NCI-H1417 (cell line): Measurements from ENCODE around the gene EEF1AKMT3.

Source experiments
- DNase-seq, 3 experiments: peaks; one replicate each; lab custom pipeline; 2025; lab: John Stamatoyannopoulos, UW

Gene EEF1AKMT3

GRCh38 chr12:57750561-57751431, 21.6 kb upstream of the EEF1AKMT3 start:
- DNase-seq, result peak in 1 of 3 experiments; percentile 43

DNA sequence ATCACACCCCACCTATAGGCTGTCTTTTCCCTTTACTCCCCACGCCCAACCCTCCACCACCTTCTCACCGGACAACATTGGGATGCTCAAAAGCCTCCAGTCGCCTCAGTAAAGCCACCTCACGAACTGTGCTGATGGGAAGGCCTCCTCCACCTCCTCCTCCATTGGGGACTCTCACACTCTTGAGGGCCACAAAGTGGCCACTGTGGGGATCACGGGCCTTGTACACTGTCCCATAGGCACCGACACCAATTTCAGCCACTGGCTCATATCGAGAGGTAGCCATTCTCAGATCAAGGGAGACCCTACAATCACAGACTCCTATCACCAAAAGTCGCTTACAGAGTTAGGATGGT, 21.0 kb upstream of the EEF1AKMT3 start:
- DNase-seq, result peak in 1 of 3 experiments; percentile 63

GRCh38 chr12:57751788-57752667, 20.4 kb upstream of the EEF1AKMT3 start, which contains the start of gene CDK4:
CDK4 (minus strand) TSS chr12:57752310; CDS start chr12:57751717, 593 bp downstream.
- DNase-seq, result peak; percentile 99 to 100 (median 100)

GRCh38 chr12:57752668-57753000, 19.8 kb upstream of the EEF1AKMT3 start:
- DNase-seq, result no peak

DNA sequence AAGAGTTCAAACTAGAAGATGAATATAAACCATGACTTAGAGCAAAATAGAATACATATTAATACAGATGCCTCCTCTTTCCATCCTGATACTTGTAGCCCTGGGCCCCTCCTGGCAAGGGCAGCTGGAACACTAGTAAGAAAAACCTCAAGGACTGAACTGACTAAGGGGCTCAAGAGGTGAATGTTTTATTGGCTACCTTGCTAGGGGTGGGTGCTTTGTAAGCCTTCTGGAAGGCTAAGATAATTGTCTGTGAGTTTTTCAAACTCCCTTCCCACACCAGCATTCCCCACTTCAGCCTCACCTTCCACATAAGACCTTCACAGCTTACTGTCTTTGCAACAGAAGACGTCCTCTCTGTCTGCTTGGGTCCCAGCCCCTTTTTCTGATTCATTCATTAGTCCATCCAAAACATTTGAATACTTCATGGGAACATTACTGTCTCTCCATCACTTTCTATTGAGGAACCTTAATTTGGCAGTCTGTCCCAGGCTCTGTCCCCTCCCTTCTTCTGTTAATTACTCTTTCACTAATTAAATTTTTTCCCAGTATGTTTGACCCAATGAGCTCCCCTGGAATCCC, 18.6 kb upstream of the EEF1AKMT3 start:
- DNase-seq, result peak in 1 of 3 experiments; percentile 49

DNA sequence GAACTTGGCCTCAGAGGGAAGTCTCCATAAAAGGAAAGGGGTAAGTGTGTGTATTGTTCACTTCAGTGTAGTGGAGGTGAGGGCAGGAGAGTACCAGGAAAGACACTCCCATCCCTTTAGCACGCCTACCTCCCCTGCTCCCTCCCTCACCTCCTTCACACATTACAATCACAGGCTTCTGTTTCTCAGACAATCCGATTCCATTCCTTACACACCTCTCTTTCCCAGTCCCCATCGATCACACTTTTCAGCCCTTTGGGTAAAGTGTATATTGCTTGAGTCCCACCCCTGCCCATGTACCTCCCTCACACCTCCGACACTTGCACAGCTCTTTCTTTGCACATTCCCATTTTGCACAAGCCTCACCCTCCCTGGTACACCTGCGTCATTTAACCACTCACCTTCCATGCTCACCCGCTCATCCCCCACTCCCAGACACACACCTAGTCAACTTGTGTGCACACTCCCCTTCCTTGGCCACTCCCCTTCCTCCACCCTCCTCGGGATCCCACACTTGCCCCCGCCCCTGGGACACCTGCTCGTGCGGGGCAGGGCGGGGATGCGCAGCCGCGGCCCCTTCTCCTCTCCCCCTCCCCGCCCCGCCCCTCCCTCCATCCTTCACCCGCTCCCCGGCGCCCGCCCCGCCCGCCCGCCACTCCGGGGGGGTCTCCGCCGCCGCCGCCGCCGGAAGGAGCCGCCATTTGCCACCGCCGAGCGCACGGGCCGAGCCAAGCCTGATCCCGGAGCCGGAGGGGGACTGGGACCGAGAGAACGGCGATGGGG, 17.8 kb upstream of the EEF1AKMT3 start, which contains the start of gene MARCHF9:
Gene MARCHF9, plus strand, starts transcription at position 693 of the 783 bp plus-strand sequence. CDS start 426 bp downstream, outside the sequence.
- DNase-seq, result peak; percentile 90 to 94 (median 94)

DNA sequence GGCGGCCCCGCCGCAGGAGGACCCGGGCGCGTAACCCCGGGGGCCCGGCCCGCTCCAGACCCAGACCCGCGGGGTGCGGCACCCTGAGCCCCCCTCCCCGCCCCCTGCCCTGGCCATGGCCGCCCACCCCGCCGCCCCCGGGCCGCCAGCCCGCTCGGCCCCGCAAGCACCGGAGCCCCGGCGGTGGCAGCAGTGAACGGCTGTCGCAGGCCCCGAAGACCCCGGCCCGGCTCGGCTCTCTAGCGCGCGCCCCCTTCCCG, 17.3 kb upstream of the EEF1AKMT3 start:
- DNase-seq, result no peak

DNA sequence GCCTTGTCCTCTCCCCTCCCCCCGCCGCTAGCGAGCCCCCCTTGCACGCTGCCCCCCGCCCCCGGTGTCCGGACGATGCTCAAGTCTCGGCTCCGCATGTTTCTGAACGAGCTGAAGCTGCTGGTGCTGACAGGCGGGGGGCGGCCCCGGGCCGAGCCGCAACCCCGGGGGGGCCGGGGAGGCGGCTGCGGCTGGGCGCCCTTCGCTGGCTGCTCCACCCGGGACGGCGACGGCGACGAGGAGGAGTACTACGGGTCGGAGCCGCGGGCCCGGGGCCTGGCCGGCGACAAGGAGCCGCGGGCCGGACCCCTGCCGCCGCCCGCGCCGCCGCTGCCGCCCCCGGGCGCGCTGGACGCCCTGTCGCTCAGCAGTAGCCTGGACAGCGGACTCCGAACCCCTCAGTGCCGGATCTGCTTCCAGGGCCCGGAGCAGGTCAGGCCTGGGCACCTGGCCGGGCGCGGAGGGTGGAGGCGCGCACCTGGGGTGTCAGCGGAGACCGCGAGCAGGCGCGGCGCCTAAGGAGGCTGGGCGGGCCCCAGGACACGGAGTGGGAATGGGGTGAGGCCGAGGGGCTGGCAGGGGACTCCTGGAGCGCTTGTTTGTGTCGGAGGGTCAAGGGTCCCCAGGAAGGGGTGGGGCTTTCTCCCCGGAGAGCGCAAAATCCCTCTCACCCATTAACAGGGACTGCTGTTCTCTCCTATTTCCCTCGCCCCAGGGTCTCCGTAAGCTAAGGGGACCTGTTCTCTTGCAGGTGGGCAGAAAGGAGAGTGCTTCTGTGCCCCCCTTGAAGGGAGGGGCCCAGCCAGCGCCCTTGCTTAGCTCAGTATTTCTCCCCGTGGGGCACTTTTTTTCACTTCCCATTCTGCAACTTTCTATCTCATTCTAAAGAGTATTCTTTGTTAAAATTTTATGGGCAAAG, 16.7 kb upstream of the EEF1AKMT3 start:
- peak in 2 of 3 experiments; percentile 59 to 63 for DNase-seq

- peak in 1 of 3 experiments; percentile 24 for DNase-seq
Measured at GRCh38 chr12:57756406-57757341, 15.7 kb upstream of the EEF1AKMT3 start.

GRCh38 chr12:57757771-57758170, 14.6 kb upstream of the EEF1AKMT3 start:
- no peak for DNase-seq

- DNase-seq, result no peak
Measured at GRCh38 chr12:57758552-57759359, 13.7 kb upstream of the EEF1AKMT3 start.

- DNase-seq, result peak in 2 of 3 experiments; percentile 20 to 58
Measured at GRCh38 chr12:57759360-57759980, 12.9 kb upstream of the EEF1AKMT3 start.

DNA sequence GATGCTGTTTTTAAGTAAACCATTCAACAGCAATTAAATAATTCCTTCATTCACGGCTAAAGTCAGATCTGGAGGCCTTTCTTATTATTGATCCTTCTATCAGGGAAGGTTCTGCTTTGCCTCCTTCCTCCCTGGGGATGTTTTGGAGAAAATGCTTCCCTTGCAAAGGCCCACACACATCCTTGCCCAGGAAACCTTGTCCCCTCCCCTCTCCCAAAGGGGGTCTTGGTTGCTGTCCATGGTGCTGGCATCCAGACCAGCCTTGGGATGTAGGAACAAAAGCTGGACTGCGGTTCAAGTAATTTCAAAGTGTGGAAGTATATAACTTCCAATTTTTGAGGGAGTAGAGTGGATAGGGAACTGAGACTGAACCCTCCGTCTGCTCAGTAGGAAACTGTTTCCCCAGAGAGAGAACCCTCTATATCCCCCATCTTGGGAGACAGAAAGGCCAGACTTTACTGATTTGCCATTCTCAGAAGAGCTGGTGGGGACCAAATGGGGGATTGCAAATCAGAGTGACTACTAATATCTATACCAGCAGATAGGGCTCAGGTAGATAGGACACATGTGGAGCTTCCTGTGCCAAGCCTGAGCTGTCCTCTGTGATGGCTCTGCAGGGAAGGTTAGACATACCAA, 11.9 kb upstream of the EEF1AKMT3 start:
- no peak for DNase-seq

- DNase-seq, result no peak
Measured at GRCh38 chr12:57761391-57761998, 10.9 kb upstream of the EEF1AKMT3 start.

DNA sequence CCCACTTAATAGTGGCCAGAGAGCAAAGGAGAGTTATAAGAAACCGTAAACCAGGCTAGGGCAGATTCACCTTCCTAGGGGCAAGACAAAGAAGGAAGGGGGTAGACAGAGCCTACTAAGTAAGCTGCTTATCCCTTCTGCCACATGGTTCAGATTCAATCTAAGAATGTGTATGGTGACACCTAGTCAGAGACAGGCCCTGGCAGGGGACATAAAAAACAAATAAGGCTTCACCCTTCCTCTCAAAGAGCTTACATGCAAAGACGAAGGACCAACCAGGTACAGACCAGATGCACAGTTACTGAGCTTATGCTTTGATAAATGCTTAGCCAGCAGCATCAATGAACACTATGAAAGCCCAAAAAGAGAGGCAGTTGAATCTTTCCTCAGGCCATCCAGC, 10.0 kb upstream of the EEF1AKMT3 start:
- DNase-seq, result no peak

DNA sequence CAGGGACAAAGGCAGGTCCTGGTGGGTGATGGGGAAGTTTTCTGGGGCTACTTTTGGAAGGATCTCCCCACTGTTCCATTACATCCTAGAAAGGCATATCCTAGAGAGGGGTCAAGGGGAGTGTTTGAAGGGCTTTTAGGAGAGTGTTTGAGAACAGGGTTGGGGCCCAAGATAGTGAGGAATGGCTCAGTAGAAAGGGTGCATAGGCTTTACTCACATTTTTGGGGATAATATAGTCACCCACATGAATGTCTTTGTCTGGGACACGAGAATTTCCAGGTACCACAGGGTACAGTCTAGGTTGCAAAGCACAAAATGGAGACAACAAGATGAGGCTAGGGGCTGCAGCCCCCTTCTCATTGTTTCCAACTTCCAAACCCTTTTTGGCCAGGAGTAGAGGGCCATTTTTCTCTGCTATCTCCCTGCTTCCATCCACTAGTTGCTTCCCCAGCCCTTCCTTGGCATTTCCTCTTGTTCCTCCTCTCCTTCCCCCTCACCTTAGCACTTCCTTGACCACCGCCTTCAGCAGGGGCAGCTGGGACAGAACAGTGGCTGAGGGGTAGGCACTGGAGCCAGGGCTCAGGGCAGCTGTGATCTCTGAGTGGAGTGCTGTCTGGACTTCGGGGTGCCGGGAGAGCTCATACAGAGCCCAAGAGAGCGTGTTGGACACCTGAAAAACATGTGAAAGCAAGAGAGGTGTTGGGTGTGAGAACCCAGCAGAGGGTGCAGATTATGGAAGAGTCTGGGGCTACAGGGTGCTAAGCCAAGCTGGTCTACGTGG, 8.3 kb upstream of the EEF1AKMT3 start:
- DNase-seq, result no peak

DNA sequence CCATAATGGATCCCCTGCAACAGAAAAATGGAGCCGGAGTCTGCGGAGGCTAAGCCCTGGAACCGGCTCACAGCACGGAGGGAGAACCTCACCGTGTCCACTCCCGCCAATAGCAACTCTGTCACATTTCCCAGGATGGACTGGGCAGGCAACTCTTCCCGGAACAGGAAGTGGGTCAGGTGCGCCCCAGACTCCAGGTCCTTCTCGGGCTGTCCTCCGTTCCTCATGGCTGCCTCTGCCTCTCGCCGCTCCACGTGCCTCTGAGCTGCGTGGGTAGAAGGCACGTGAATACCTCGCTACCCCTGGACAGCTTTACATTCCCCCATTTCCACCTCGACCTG, 7.8 kb upstream of the EEF1AKMT3 start:
- no peak for DNase-seq
